IMR-90 (cell line): ENCODE data around the gene KCNAB2. TPM values are rescaled to one million over a fixed set of nuclear protein-coding genes. Genes with fewer than 3 reads are reported as not detected.

ENCODE experiments used
- ATAC-seq: fragments of 200-7000 bp; cut with Tn5 transposase; 2 replicates; pipeline ENCODE4 v1.9.1; 2020; ENCODE audit warnings: low read depth, mild to moderate bottlenecking, moderate library complexity
- BruUV-seq: library from RNA; stranded (reverse); fragments of 400-500 nt; replicated peaks from 2 replicates; lab custom pipeline; 2021; lab: Mats Ljungman, UMichigan
- CTCF ChIA-PET: fragments of 300-600 bp; formaldehyde crosslinking; extraction: SDS; loops from one replicate; lab custom pipeline; 2021; ENCODE audit warnings: antibody characterized with exemption; lab: Yijun Ruan, JAX
- POLR2A ChIA-PET: fragments of 300-600 bp; sonication (Branson Sonifier 250); formaldehyde crosslinking; loops from one replicate; lab custom pipeline; 2022; ENCODE audit warnings: antibody characterized with exemption; ENCODE audit not compliant: unreplicated experiment; lab: Charles Lee
- DNase-seq: peaks from one replicate; pipeline ENCODE4 v3.0.0; 2013
- H2AFZ ChIP-seq: replicated peaks from 2 replicates; pipeline ENCODE3; 2013; ENCODE audit warnings: low read length, mild to moderate bottlenecking; ENCODE audit not compliant: poor library complexity
- H2AK5ac ChIP-seq: 2 replicates; pipeline ENCODE4 v1.6.1; 2013; ENCODE audit warnings: low read depth, low read length, inconsistent platforms
- H2AK9ac ChIP-seq: replicated peaks from 2 replicates; pipeline ENCODE3; 2013; ENCODE audit warnings: mild to moderate bottlenecking, low read depth, low read length, moderate library complexity; ENCODE audit not compliant: poor library complexity
- H2BK120ac ChIP-seq: 2 replicates; pipeline ENCODE4 v1.6.1; 2013; ENCODE audit warnings: low read depth, low read length, inconsistent platforms
- H2BK15ac ChIP-seq: 3 replicates; pipeline ENCODE4 v1.6.1; 2013; ENCODE audit warnings: low read depth, low read length, inconsistent platforms
- H2BK20ac ChIP-seq: 2 replicates; pipeline ENCODE4 v1.6.1; 2013; ENCODE audit warnings: low read depth, mild to moderate bottlenecking, inconsistent platforms, low read length, moderate library complexity
- H2BK5ac ChIP-seq: 2 replicates; pipeline ENCODE4 v1.6.1; 2013; ENCODE audit warnings: mild to moderate bottlenecking, low read depth, low read length, inconsistent platforms; ENCODE audit not compliant: poor library complexity, severe bottlenecking
- H3K14ac ChIP-seq: replicated peaks from 2 replicates; pipeline ENCODE4 v1.6.1; 2013; ENCODE audit warnings: low read depth, low read length, inconsistent platforms
- H3K18ac ChIP-seq: 2 replicates; pipeline ENCODE4 v1.6.1; 2013; ENCODE audit warnings: low read depth, low read length, control low read depth
- H3K23ac ChIP-seq: 2 replicates; pipeline ENCODE4 v1.6.1; 2013; ENCODE audit warnings: low read depth, low read length, inconsistent platforms
- H3K27ac ChIP-seq: 2 replicates; pipeline ENCODE4 v1.5.1; 2013; ENCODE audit warnings: mild to moderate bottlenecking, control low read depth, low read length; ENCODE audit not compliant: insufficient read depth
- H3K27me3 ChIP-seq: 2 replicates; pipeline ENCODE4 v1.6.1; 2013; ENCODE audit warnings: low read length; ENCODE audit not compliant: control insufficient read depth, insufficient read depth
- H3K36me3 ChIP-seq: 2 replicates; pipeline ENCODE4 v1.6.1; 2013; ENCODE audit warnings: low read length, mixed read lengths; ENCODE audit not compliant: control insufficient read depth, insufficient read depth
- H3K4ac ChIP-seq: 2 replicates; pipeline ENCODE4 v1.6.1; 2013; ENCODE audit warnings: low read depth, low read length, inconsistent platforms
- H3K4me1 ChIP-seq: 2 replicates; pipeline ENCODE4 v1.6.1; 2013; ENCODE audit warnings: low read length, mixed read lengths; ENCODE audit not compliant: control insufficient read depth, insufficient read depth
- H3K4me2 ChIP-seq: 2 replicates; pipeline ENCODE4 v1.6.1; 2013; ENCODE audit warnings: low read depth, mild to moderate bottlenecking, control low read depth, low read length, moderate library complexity
- H3K4me3 ChIP-seq: 2 replicates; pipeline ENCODE4 v1.5.1; 2013; ENCODE audit warnings: low read depth, mild to moderate bottlenecking, control low read depth, low read length, moderate library complexity; ENCODE audit not compliant: insufficient read depth
- H3K56ac ChIP-seq: 2 replicates; pipeline ENCODE4 v1.6.1; 2013; ENCODE audit warnings: low read length, inconsistent platforms; ENCODE audit not compliant: insufficient read depth; ENCODE audit errors: extremely low read depth
- H3K79me1 ChIP-seq, 2 experiments: 2 replicates each; pipeline ENCODE4 v1.6.1; 2013; ENCODE audit warnings: low read length in 2 of 2, inconsistent platforms in 1 of 2, low read depth in 1 of 2
- H3K9ac ChIP-seq: 2 replicates; pipeline ENCODE4 v1.6.1; 2013; ENCODE audit warnings: low read depth, low read length, control low read depth
- H3K9me1 ChIP-seq: 2 replicates; pipeline ENCODE4 v1.6.1; 2013; ENCODE audit warnings: low read length, inconsistent platforms; ENCODE audit not compliant: insufficient read depth
- H3K9me3 ChIP-seq: 2 replicates; pipeline ENCODE4 v1.6.1; 2013; ENCODE audit warnings: low read length; ENCODE audit not compliant: control insufficient read depth, insufficient read depth
- H4K20me1 ChIP-seq: 2 replicates; pipeline ENCODE4 v1.6.1; 2013; ENCODE audit warnings: low read length, inconsistent platforms; ENCODE audit not compliant: insufficient read depth
- H4K5ac ChIP-seq: 2 replicates; pipeline ENCODE4 v1.6.1; 2013; ENCODE audit warnings: mild to moderate bottlenecking, low read depth, low read length, control low read depth
- H4K8ac ChIP-seq, 2 experiments: 2 replicates each; pipeline ENCODE4 v1.6.1; 2013; ENCODE audit warnings: low read depth in 2 of 2, low read length in 2 of 2, control low read depth in 1 of 2, inconsistent platforms in 1 of 2
- H4K91ac ChIP-seq: 2 replicates; pipeline ENCODE4 v1.6.1; 2013; ENCODE audit warnings: low read depth, low read length, inconsistent platforms; ENCODE audit not compliant: insufficient read depth
- CEBPB ChIP-seq: IDR thresholded peaks from 2 replicates; pipeline ENCODE4 v1.6.1; 2012; ENCODE audit warnings: low read depth, low read length, improper control_type of control experiment
- CHD1 ChIP-seq: IDR thresholded peaks from 2 replicates; pipeline ENCODE4 v1.6.1; 2012; ENCODE audit warnings: low read depth, low read length, improper control_type of control experiment
- CTCF ChIP-seq: conservative IDR thresholded peaks from 2 replicates; pipeline ENCODE4 v1.5.1; 2012; ENCODE audit warnings: mild to moderate bottlenecking, low read depth, low read length, improper control_type of control experiment
- MAFK ChIP-seq: IDR thresholded peaks from 2 replicates; pipeline ENCODE4 v1.6.1; 2012; ENCODE audit warnings: low read depth, low read length, improper control_type of control experiment
- MAZ ChIP-seq: IDR thresholded peaks from 2 replicates; pipeline ENCODE4 v1.6.1; 2012; ENCODE audit warnings: low read depth, mild to moderate bottlenecking, low read length, improper control_type of control experiment, moderate library complexity, borderline replicate concordance
- POLR2A ChIP-seq: IDR thresholded peaks from 2 replicates; pipeline ENCODE4 v1.6.1; 2012; ENCODE audit warnings: mild to moderate bottlenecking, low read depth, low read length
- RAD21 ChIP-seq: IDR thresholded peaks from 2 replicates; pipeline ENCODE4 v1.6.1; 2012; ENCODE audit warnings: low read length, improper control_type of control experiment
- RCOR1 ChIP-seq: IDR thresholded peaks from 2 replicates; pipeline ENCODE4 v1.6.1; 2012; ENCODE audit warnings: mild to moderate bottlenecking, low read length, improper control_type of control experiment; ENCODE audit not compliant: insufficient replicate concordance
- SMC3 ChIP-seq: fragments of 150-350 bp; IDR thresholded peaks from 2 replicates; pipeline ENCODE4 v1.6.1; 2016; ENCODE audit warnings: low read depth, mild to moderate bottlenecking, antibody characterized with exemption, low read length, moderate library complexity
- WGBS, 2 experiments: methylation state at CpG; one replicate each; pipeline versions ENCODE4 v1.1.5 to v1.1.7; 2013; ENCODE audit warnings: missing lambda C conversion rate in 2 of 2; ENCODE audit not compliant: insufficient read length in 1 of 2; ENCODE audit errors: extremely low coverage in 2 of 2; 5-methylcytosine and 5-hydroxymethylcytosine counted together
- dilution Hi-C: fragments of 300-500 bp; cut with HindIII; formaldehyde crosslinking; loops from one replicate; pipeline ENCODE4 v1.14.3; 2018; ENCODE audit warnings: low sequenced_read_pairs; ENCODE audit not compliant: unreplicated experiment
- in situ Hi-C: fragments of 300-500 bp; cut with MboI; formaldehyde crosslinking; loops from 3 replicates; pipeline ENCODE4 v1.14.3; 2019; ENCODE audit warnings: low sequenced_read_pairs, inconsistent platforms, mixed read lengths
- intact Hi-C: fragments of 100-400 bp; cut with micrococcal nuclease; formaldehyde crosslinking; loops from 2 replicates; pipeline ENCODE4 v1.10.0; 2022
- polyA plus RNA-seq, 3 experiments: library from polyadenylated mRNA; depleted of rRNA; stranded (reverse); fragments of >200 nt; gene quantifications; 2 replicates each; pipeline ENCODE4 v1.2.3, GENCODE V29; 2012; ENCODE audit warnings: low replicate concordance in 1 of 3
- total RNA-seq: library from RNA; depleted of rRNA; stranded (reverse); fragments of >200 nt; gene quantifications from 2 replicates; pipeline ENCODE4 v1.2.3, GENCODE V29; 2012
- TF ChIP-seq, protein P1 (sequence below): fragments of 150-350 bp; IDR thresholded peaks from 2 replicates; pipeline ENCODE4 v1.6.1; 2016; ENCODE audit warnings: low read depth, mild to moderate bottlenecking, low read length, moderate library complexity, borderline replicate concordance
- TF ChIP-seq, protein P2 (sequence below): fragments of 150-350 bp; IDR thresholded peaks from 2 replicates; pipeline ENCODE4 v1.6.1; 2017; ENCODE audit warnings: mild to moderate bottlenecking, antibody characterized with exemption, low read length, low read depth

Gene KCNAB2
- total and polyA plus RNA-seq, 2 of the 4 experiments (the other 2 are of a cell fraction) = 1.3 to 4.2 TPM

- Histone ChIP-seq H3K18ac (no peak overlapping the region), H3K4me1 (no peaks in the 10 kb centered on the region), H2AK5ac (no peak overlapping the region), H3K9me1 (no peaks in the 10 kb centered on the region), H4K20me1 (peaks cover 6% of the 10 kb centered on the region; the same call in 1 of the 2 replicates), H2AFZ (no peak overlapping the region), H2BK5ac (no peak overlapping the region), H3K9me3 (no peaks in the 10 kb centered on the region), H3K9ac (no peak overlapping the region), H4K5ac (no peak overlapping the region), H2BK20ac (no peak overlapping the region), H2BK15ac (no peak overlapping the region), H4K91ac (no peak overlapping the region), H3K4me2 (no peak overlapping the region), H2AK9ac (no peak overlapping the region), H3K14ac (no peak overlapping the region), H3K23ac (no peak overlapping the region), H3K27me3 (peaks cover 6% of the 10 kb centered on the region; the same call in 1 of the 2 replicates), H3K36me3 (no peaks in the 10 kb centered on the region), H4K8ac (no peak overlapping the region), H3K27ac (no peak overlapping the region), H3K79me1 (no peaks in the 10 kb centered on the region), H3K4ac (no peak overlapping the region), H3K56ac (no peak overlapping the region), H2BK120ac (no peak overlapping the region), H3K4me3 (no peak overlapping the region)
- 58% methylated on average over 4 of the region's 9 CpGs; no CpG with 5 or more reads in 1 of the 2 experiments for whole genome bisulfite sequencing, 2 experiments
- ATAC-seq = no peak
- CTCF ChIA-PET = interaction anchor here (1.6 kb wide), 1 partner anchor 187 kb away, joined by 3 read pairs; no protein-coding TSS in a partner anchor
- no TSS peak for BruUV-seq
- TF ChIP-seq, protein P1, sequence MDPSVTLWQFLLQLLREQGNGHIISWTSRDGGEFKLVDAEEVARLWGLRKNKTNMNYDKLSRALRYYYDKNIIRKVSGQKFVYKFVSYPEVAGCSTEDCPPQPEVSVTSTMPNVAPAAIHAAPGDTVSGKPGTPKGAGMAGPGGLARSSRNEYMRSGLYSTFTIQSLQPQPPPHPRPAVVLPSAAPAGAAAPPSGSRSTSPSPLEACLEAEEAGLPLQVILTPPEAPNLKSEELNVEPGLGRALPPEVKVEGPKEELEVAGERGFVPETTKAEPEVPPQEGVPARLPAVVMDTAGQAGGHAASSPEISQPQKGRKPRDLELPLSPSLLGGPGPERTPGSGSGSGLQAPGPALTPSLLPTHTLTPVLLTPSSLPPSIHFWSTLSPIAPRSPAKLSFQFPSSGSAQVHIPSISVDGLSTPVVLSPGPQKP = no peak
- TF ChIP-seq CTCF (no peak), CEBPB (no peak), MAZ (no peak), RAD21 (no peak), MAFK (no peak), POLR2A (no peak), SMC3 (no peak), CHD1 (no peak), RCOR1 (no peak)
- TF ChIP-seq, protein P2, sequence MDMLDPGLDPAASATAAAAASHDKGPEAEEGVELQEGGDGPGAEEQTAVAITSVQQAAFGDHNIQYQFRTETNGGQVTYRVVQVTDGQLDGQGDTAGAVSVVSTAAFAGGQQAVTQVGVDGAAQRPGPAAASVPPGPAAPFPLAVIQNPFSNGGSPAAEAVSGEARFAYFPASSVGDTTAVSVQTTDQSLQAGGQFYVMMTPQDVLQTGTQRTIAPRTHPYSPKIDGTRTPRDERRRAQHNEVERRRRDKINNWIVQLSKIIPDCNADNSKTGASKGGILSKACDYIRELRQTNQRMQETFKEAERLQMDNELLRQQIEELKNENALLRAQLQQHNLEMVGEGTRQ = no peak
- POLR2A ChIA-PET = no interaction called here
- intact Hi-C loops (no loop called here), in situ Hi-C loops (no loop called here), dilution Hi-C loops (no loop called here)
- DNase-seq = no peak
These were observed 11.6 kb downstream of the KCNAB2 start for GRCh38 chr1:6057170-6057845.
